Activated naive CD8-positive, alpha-beta T cell (primary cell): ENCODE measurements around the gene GALNT11.

ENCODE experiments used
- H3K27ac Mint-ChIP-seq: one replicate; pipeline ENCODE4 v1.8.0; 2021; ENCODE audit warnings: mixed read lengths
- H3K27me3 Mint-ChIP-seq: one replicate; pipeline ENCODE4 v1.8.0; 2021; ENCODE audit warnings: mixed read lengths
- H3K36me3 Mint-ChIP-seq: one replicate; pipeline ENCODE4 v1.8.0; 2021; ENCODE audit warnings: mixed read lengths
- H3K4me1 Mint-ChIP-seq: one replicate; pipeline ENCODE4 v1.8.0; 2021; ENCODE audit warnings: low read depth, mixed read lengths
- H3K4me3 Mint-ChIP-seq: one replicate; pipeline ENCODE4 v1.8.0; 2021; ENCODE audit warnings: mild to moderate bottlenecking, mixed read lengths
- H3K9me3 Mint-ChIP-seq: one replicate; pipeline ENCODE4 v1.8.0; 2021; ENCODE audit warnings: low read depth, mixed read lengths

Gene GALNT11

DNA sequence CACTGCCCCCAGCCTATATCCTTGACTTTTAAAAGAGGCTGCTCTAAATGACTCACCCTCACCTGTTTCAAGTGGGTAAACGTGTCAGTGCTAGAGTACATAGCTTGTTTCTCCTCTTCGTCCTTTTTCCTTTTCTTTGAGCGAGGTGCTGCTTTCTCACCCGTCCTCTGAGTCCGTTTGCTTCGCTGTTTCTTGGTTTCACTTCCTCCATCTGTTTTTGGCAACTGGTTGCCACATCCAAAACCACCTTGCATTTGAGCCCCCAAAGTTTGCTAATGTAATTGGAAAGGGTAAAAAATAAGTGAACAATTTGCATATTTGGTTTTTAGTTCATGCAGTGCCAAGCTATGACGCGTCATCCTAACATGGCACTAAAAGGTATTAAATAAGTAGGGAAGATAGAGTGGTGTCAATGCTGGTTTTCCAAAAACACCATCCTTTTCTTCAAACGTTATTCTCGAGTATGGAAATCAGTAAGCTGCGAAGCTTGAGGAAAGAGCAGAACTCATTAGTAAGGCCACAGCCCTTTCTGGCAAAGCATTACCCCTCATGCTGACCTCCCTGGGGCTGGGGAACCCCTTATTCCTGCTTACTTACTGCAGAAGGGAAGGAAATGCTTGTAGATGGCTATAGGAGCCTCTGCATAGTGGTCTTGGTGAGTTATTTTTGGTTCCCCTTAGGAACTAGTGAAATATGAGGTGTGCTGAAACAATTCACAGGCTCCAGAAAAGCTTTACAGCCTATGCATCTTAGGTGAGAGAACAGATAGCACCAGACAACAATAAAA lies 133.5 kb downstream of the GALNT11 start:
- H3K36me3 Mint-ChIP-seq = peaks cover 12% of the 10 kb centered on the region
- H3K4me3 Mint-ChIP-seq = peak overlapping the region; percentile 11
- peak overlapping the region; percentile 1 for H3K27ac Mint-ChIP-seq
- H3K27me3 Mint-ChIP-seq = no peaks in the 10 kb centered on the region
- no peaks in the 10 kb centered on the region for H3K9me3 Mint-ChIP-seq
- peaks cover 15% of the 10 kb centered on the region for H3K4me1 Mint-ChIP-seq

DNA sequence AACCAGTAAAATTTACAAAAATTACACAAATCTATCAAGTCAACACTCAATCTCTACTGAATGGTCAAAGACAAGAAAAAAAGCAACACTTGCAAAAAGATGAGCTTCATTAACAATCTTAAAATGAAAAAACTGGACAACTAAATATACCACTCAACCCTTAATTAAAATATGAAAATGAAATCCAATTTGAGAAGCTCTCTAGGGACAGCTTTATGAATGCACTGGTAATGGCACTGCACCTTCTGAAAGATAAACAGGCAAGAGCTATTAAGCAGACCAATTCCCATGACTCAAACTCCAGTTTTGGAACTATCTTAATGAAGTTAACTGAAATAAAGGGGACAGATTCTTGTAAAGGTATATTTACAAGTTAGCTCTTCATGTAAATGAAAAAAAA lies 135.7 kb downstream of the GALNT11 start:
- no peaks in the 10 kb centered on the region for H3K27me3 Mint-ChIP-seq
- H3K9me3 Mint-ChIP-seq = no peaks in the 10 kb centered on the region
- H3K36me3 Mint-ChIP-seq = peaks cover 12% of the 10 kb centered on the region
- no peak overlapping the region for H3K4me3 Mint-ChIP-seq
- H3K27ac Mint-ChIP-seq = peak overlapping the region; percentile 18
- H3K4me1 Mint-ChIP-seq = peaks cover 15% of the 10 kb centered on the region

DNA sequence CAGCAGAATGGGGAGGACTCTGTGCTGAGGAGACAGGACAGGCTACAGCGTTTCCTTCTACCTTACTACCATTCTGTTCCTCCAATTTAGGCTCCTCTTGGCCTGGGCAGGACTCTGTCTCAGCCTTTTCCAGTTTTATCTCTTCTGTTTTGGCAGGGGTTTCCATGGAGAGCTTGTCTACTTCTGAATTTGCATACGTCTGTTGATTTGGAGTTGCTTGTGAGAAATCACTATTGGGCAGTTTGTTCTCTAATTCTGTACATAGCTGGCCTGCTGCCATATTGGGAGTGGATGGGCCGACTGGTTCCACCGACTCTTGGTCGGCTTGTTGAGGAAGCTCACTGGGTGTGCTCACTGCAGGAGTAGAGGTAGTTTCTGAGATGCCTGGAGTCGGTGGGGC lies 136.8 kb downstream of the GALNT11 start:
- no peaks in the 10 kb centered on the region for H3K27me3 Mint-ChIP-seq
- H3K27ac Mint-ChIP-seq = no peak overlapping the region
- H3K9me3 Mint-ChIP-seq = no peaks in the 10 kb centered on the region
- peaks cover 12% of the 10 kb centered on the region for H3K36me3 Mint-ChIP-seq
- H3K4me1 Mint-ChIP-seq = peaks cover 15% of the 10 kb centered on the region
- no peak overlapping the region for H3K4me3 Mint-ChIP-seq
